ENCODE data around the gene METTL3.
A peak's percentile ranks its signal among the peaks of the same experiment; 100 is the strongest.

Gene METTL3

DNA sequence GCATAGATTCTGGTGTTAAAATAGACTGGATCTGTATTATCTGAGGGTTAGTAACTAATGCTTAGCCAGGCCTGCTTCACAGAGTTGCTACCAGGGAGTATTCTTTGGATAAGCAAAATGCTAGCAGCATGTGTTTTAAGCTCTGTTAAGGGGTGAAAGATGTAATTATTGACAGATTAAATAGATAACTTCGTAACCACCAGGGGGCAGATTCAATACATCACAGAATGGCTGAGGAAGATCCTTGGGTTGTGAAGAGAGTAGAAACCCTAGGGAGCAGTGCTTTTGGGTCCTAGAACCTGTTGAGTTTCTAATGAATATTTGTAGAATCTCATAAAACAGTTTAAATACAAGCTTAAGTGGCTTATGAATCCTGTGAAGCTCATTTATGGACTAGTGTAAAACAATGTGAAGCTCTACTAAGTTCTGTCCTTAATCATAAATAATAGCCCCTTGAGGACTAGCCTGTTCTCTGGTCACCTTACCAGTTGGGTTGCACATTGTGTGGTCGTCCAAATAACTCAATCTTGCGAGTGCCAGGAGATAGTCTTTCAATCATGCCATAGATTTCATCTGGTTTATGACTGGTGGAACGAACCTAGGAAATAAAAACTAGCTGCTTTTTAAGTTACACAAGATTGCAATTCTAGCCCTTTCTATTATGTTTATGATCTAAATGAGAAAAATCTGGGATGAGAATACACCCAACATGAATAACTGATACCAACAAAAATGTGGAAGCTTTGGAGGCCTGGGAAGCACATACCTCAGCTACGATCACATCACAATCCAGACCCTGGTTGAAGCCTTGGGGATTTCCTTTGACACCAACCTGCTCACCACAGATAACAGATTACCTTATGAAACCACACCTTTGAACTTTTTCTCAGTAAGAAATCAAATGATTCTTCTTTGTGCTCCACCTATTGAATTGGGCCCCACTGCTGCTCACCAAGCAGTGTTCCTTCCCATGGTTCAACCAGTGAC is 12.3 kb downstream of the METTL3 start:
- TF ChIP-seq, protein P1, sequence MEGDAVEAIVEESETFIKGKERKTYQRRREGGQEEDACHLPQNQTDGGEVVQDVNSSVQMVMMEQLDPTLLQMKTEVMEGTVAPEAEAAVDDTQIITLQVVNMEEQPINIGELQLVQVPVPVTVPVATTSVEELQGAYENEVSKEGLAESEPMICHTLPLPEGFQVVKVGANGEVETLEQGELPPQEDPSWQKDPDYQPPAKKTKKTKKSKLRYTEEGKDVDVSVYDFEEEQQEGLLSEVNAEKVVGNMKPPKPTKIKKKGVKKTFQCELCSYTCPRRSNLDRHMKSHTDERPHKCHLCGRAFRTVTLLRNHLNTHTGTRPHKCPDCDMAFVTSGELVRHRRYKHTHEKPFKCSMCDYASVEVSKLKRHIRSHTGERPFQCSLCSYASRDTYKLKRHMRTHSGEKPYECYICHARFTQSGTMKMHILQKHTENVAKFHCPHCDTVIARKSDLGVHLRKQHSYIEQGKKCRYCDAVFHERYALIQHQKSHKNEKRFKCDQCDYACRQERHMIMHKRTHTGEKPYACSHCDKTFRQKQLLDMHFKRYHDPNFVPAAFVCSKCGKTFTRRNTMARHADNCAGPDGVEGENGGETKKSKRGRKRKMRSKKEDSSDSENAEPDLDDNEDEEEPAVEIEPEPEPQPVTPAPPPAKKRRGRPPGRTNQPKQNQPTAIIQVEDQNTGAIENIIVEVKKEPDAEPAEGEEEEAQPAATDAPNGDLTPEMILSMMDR (conservative IDR thresholded peaks at IDR 0.05; ENCODE audit: low read length), result peak; percentile 69
- TF ChIP-seq EZH2phosphoT487 (IDR thresholded peaks at IDR 0.05; ENCODE audit: borderline replicate concordance), result no peak
- Histone ChIP-seq H2AFZ (ENCODE audit: low read length) (no peak overlapping the region), H3F3A (ENCODE audit: low read depth) (no peaks in the 10 kb centered on the region; the same call in 1 of the 2 replicates), H3K9ac (ENCODE audit: low read depth, low read length, poor library complexity, severe bottlenecking) (no peak overlapping the region), H3K27me3 (ENCODE audit: insufficient read depth, low read length, poor library complexity, severe bottlenecking) (no peaks in the 10 kb centered on the region), H3K79me2 (ENCODE audit: insufficient read depth, low read length) (0 out of 2 replicates have a peak, but pooled peaks cover 7% of the 10 kb centered on the region), H3K4me3 (ENCODE audit: low read length, poor library complexity, severe bottlenecking) (no peak overlapping the region), H3K9me2 (replicated peaks; ENCODE audit: low read depth, low read length) (no peaks in the 10 kb centered on the region), H3K4me2 (ENCODE audit: low read depth, low read length, poor library complexity, severe bottlenecking) (no peak overlapping the region), H3K4me1 (ENCODE audit: insufficient read depth, low read length, poor library complexity, severe bottlenecking) (no peaks in the 10 kb centered on the region), H3K36me3 (ENCODE audit: insufficient read depth, low read length) (peaks cover 84% of the 10 kb centered on the region), H3K9me3 (ENCODE audit: insufficient read depth, low read depth, low read length) (no peaks in the 10 kb centered on the region), H4K20me1 (ENCODE audit: insufficient read depth, low read length, poor library complexity, severe bottlenecking) (no peaks in the 10 kb centered on the region)

DNA sequence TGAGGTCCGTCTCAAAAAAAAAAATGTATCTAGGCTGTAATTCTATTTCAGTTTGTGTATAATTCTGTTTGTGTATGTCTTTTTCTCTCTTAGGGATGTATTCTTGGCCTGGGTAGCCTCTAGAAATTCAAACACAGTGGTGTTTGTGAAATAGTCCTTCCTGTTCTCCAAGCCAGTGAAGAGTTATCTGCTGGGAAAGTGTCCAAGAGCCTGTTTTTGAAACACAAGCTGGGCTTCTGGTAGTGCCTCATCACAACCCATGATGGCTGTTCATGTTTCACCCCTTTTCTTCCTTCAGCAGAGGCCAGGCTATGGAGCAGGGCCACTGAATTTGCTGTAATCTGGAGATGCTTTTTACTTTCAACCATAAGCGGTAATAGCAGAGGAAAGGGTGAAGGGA is 14.7 kb downstream of the METTL3 start:
- no peak overlapping the region for H2AFZ ChIP-seq (ENCODE audit: low read length)
- H3K36me3 ChIP-seq (ENCODE audit: insufficient read depth, low read length), result peaks cover 78% of the 10 kb centered on the region

DNA sequence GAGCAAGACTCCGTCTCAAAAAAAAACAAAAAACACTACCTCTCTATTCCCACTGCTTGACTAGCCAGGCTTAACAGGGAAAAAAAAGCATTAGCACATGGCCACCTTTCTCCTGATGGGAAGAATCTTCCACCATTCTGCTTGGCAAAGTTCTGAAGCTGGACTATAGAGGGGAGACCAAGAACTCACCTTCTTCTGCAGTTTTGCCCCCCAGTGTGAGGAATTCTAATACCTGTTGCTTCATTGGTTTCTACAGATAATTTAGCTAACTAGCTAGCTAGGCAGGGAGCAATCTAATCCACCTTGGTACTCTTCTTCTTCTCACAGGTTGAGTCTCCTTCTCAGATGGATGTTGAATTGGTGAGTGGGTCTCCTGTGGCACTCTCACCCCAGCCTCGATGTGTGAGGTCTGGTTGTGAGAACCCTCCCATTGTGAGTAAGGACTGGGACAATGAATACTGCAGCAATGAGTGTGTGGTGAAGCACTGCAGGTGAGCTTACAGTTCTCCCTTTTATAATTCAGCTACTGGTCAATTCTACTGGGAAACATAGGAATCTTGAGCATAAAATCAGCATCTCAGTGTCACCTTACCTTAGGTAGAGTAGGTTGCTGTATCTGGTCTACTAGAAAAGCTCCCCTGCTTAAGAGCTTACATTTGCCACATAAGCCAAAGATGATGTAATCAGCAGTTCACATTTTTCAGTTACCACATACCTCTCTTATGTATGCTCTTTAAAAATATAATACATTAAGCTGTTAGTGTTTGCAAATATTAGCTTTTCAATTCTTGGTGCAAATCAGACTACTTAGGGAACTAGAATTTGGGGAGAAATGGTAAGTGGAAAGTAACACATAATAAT is 16.0 kb downstream of the METTL3 start:
- no peaks in the 10 kb centered on the region; the same call in 1 of the 2 replicates for H3F3A ChIP-seq (ENCODE audit: low read depth)
- H3K79me2 ChIP-seq (ENCODE audit: insufficient read depth, low read length), result no peaks in the 10 kb centered on the region

More for the DNA sequence above, 14.7 kb downstream of the METTL3 start:
- H3K9ac ChIP-seq (ENCODE audit: low read depth, low read length, poor library complexity, severe bottlenecking), result no peak overlapping the region
- H4K20me1 ChIP-seq (ENCODE audit: insufficient read depth, low read length, poor library complexity, severe bottlenecking), result no peaks in the 10 kb centered on the region
- no peak overlapping the region for H3K4me2 ChIP-seq (ENCODE audit: low read depth, low read length, poor library complexity, severe bottlenecking)
- no peaks in the 10 kb centered on the region for H3K9me2 ChIP-seq (replicated peaks; ENCODE audit: low read depth, low read length)
- H3K4me1 ChIP-seq (ENCODE audit: insufficient read depth, low read length, poor library complexity, severe bottlenecking), result no peaks in the 10 kb centered on the region
- H3K79me2 ChIP-seq (ENCODE audit: insufficient read depth, low read length), result no peaks in the 10 kb centered on the region
- no peak overlapping the region for H3K4me3 ChIP-seq (ENCODE audit: low read length, poor library complexity, severe bottlenecking)
- no peak for TF ChIP-seq EZH2phosphoT487 (IDR thresholded peaks at IDR 0.05; ENCODE audit: borderline replicate concordance)
- TF ChIP-seq, protein P1 (conservative IDR thresholded peaks at IDR 0.05; ENCODE audit: low read length), result no peak
- no peaks in the 10 kb centered on the region for H3K27me3 ChIP-seq (ENCODE audit: insufficient read depth, low read length, poor library complexity, severe bottlenecking)
- no peaks in the 10 kb centered on the region; the same call in 1 of the 2 replicates for H3F3A ChIP-seq (ENCODE audit: low read depth)
- no peaks in the 10 kb centered on the region for H3K9me3 ChIP-seq (ENCODE audit: insufficient read depth, low read depth, low read length)

More for the DNA sequence above, 16.0 kb downstream of the METTL3 start:
- Histone ChIP-seq H3K9me3 (ENCODE audit: insufficient read depth, low read depth, low read length) (no peaks in the 10 kb centered on the region), H2AFZ (ENCODE audit: low read length) (no peak overlapping the region), H3K4me3 (ENCODE audit: low read length, poor library complexity, severe bottlenecking) (no peak overlapping the region), H3K4me1 (ENCODE audit: insufficient read depth, low read length, poor library complexity, severe bottlenecking) (no peaks in the 10 kb centered on the region), H3K27me3 (ENCODE audit: insufficient read depth, low read length, poor library complexity, severe bottlenecking) (no peaks in the 10 kb centered on the region), H3K9ac (ENCODE audit: low read depth, low read length, poor library complexity, severe bottlenecking) (no peak overlapping the region), H4K20me1 (ENCODE audit: insufficient read depth, low read length, poor library complexity, severe bottlenecking) (no peaks in the 10 kb centered on the region), H3K36me3 (ENCODE audit: insufficient read depth, low read length) (peaks cover 75% of the 10 kb centered on the region), H3K9me2 (replicated peaks; ENCODE audit: low read depth, low read length) (no peaks in the 10 kb centered on the region), H3K4me2 (ENCODE audit: low read depth, low read length, poor library complexity, severe bottlenecking) (no peak overlapping the region)
- no peak for TF ChIP-seq EZH2phosphoT487 (IDR thresholded peaks at IDR 0.05; ENCODE audit: borderline replicate concordance)
- TF ChIP-seq, protein P1 (conservative IDR thresholded peaks at IDR 0.05; ENCODE audit: low read length), result no peak

Data from Loucy (cell line).